ENCODE data around the gene PUSL1.
A peak's percentile ranks its signal among the peaks of the same experiment; 100 is the strongest.

Gene PUSL1

DNA sequence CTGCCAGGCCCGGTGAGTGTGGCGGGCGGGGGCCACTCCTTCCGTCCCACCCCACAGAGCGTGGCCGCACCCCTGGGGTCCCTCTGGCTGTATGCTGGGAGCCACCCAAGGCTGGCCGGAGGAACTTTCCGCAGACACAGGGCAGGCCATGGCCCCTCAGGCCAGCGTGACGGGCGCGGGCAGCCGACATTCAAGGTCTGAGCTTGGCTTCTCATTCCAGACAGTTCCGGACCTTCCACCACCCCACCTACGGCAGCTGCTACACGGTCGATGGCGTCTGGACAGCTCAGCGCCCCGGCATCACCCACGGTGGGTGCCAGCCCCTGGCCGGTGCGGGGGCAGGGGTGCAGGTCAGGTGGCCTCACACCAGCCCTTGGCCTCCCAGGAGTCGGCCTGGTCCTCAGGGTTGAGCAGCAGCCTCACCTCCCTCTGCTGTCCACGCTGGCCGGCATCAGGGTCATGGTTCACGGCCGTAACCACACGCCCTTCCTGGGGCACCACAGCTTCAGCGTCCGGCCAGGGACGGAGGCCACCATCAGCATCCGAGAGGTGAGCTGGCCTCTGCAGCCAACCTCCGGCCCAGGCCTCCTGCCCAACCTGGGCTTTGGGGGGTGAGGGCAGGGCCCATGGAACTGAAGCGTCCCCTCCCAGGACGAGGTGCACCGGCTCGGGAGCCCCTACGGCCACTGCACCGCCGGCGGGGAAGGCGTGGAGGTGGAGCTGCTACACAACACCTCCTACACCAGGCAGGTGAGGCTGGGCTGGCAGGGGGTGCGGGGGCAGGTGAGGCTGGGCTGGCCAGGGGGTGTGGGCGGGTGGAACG, 20.9 kb upstream of the PUSL1 start (continued):
- TF ChIP-seq ZXDB (tag by site-specific recombination; IDR thresholded peaks at IDR 0.05) (no peak), SCRT1 (tag by site-specific recombination; IDR thresholded peaks at IDR 0.05; ENCODE audit: borderline replicate concordance) (no peak), REPIN1 (tag by site-specific recombination; IDR thresholded peaks at IDR 0.05; ENCODE audit: low read depth) (no peak)

DNA sequence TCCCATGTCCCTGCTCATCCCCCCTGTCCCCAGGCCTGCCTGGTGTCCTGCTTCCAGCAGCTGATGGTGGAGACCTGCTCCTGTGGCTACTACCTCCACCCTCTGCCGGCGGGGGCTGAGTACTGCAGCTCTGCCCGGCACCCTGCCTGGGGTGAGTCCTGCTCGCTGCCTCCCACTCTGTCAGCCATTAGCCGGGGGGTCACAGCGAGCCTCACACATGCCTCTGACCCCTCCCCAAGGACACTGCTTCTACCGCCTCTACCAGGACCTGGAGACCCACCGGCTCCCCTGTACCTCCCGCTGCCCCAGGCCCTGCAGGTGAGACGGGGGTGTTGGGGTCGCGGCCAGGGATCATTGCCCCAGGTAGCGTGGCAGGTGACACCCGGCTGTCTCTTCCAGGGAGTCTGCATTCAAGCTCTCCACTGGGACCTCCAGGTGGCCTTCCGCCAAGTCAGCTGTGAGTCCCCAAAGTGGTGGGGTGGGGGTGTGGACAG, 18.1 kb upstream of the PUSL1 start:
- CTCF ChIA-PET: interaction anchor here (0.5 to 4.3 kb wide), 11 partner anchors 9 to 306 kb away, joined by 3 to 76 read pairs (median 4); no protein-coding TSS in a partner anchor
- no peak overlapping the region for H3K4me3 ChIP-seq (ENCODE audit: low read depth, low read length)
- H3K4me1 ChIP-seq (ENCODE audit: control insufficient read depth, insufficient read depth, low read length): no peaks in the 10 kb centered on the region
- no peak overlapping the region for H3K27ac ChIP-seq (ENCODE audit: extremely low read depth, low read depth, low read length)
- H3K36me3 ChIP-seq (ENCODE audit: control insufficient read depth in 2 of 2, insufficient read depth in 1 of 2, low read length in 2 of 2): peaks cover 0 to 20% of the 10 kb centered on the region in 2 experiments; a peak in 1 of 3 replicates
- H3K9me3 ChIP-seq (ENCODE audit: control insufficient read depth, insufficient read depth, low read depth, low read length): no peaks in the 10 kb centered on the region
- TF ChIP-seq, protein P1, sequence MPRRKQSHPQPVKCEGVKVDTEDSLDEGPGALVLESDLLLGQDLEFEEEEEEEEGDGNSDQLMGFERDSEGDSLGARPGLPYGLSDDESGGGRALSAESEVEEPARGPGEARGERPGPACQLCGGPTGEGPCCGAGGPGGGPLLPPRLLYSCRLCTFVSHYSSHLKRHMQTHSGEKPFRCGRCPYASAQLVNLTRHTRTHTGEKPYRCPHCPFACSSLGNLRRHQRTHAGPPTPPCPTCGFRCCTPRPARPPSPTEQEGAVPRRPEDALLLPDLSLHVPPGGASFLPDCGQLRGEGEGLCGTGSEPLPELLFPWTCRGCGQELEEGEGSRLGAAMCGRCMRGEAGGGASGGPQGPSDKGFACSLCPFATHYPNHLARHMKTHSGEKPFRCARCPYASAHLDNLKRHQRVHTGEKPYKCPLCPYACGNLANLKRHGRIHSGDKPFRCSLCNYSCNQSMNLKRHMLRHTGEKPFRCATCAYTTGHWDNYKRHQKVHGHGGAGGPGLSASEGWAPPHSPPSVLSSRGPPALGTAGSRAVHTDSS (tag by site-specific recombination; IDR thresholded peaks at IDR 0.05): no peak
- TF ChIP-seq BCL11B (tag by site-specific recombination; IDR thresholded peaks at IDR 0.05; ENCODE audit: low read depth) (peak; percentile 73), ZNF114 (tag by site-specific recombination; IDR thresholded peaks at IDR 0.05) (no peak), ZNF2 (tag by site-specific recombination; IDR thresholded peaks at IDR 0.05) (0 out of 2 replicates have a peak, but pooled peaks have one; percentile 22), ZNF10 (tag by site-specific recombination; IDR thresholded peaks at IDR 0.05) (0 out of 2 replicates have a peak, but pooled peaks have one; percentile 22), IKZF3 (tag by site-specific recombination; IDR thresholded peaks at IDR 0.05) (0 out of 2 replicates have a peak, but pooled peaks have one; percentile 44), BCL11A (tag by site-specific recombination; IDR thresholded peaks at IDR 0.05; ENCODE audit: low read depth) (peak; percentile 83), GLIS1 (tag by site-specific recombination; IDR thresholded peaks at IDR 0.05) (peak; percentile 41), ZBTB48 (tag by site-specific recombination; IDR thresholded peaks at IDR 0.05) (no peak), ZFHX2 (tag by site-specific recombination; conservative IDR thresholded peaks at IDR 0.05) (peak; percentile 46; the same call in 1 of the 2 replicates), EGR2 (tag by site-specific recombination; IDR thresholded peaks at IDR 0.05; ENCODE audit: low read depth) (0 out of 2 replicates have a peak, but pooled peaks have one; percentile 12), ZNF121 (tag by site-specific recombination; IDR thresholded peaks at IDR 0.05) (no peak), GLIS2 (tag by site-specific recombination; IDR thresholded peaks at IDR 0.05) (peak; percentile 58)
- TF ChIP-seq, protein P2, sequence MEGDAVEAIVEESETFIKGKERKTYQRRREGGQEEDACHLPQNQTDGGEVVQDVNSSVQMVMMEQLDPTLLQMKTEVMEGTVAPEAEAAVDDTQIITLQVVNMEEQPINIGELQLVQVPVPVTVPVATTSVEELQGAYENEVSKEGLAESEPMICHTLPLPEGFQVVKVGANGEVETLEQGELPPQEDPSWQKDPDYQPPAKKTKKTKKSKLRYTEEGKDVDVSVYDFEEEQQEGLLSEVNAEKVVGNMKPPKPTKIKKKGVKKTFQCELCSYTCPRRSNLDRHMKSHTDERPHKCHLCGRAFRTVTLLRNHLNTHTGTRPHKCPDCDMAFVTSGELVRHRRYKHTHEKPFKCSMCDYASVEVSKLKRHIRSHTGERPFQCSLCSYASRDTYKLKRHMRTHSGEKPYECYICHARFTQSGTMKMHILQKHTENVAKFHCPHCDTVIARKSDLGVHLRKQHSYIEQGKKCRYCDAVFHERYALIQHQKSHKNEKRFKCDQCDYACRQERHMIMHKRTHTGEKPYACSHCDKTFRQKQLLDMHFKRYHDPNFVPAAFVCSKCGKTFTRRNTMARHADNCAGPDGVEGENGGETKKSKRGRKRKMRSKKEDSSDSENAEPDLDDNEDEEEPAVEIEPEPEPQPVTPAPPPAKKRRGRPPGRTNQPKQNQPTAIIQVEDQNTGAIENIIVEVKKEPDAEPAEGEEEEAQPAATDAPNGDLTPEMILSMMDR (tag by site-specific recombination; IDR thresholded peaks at IDR 0.05): peak; percentile 54
- TF ChIP-seq, protein P3, sequence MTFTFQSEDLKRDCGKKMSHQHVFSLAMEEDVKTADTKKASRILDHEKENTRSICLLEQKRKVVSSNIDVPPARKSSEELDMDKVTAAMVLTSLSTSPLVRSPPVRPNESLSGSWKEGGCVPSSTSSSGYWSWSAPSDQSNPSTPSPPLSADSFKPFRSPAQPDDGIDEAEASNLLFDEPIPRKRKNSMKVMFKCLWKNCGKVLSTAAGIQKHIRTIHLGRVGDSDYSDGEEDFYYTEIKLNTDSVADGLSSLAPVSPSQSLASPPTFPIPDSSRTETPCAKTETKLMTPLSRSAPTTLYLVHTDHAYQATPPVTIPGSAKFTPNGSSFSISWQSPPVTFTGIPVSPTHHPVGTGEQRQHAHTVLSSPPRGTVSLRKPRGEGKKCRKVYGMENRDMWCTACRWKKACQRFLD (tag by site-specific recombination; IDR thresholded peaks at IDR 0.05): no peak
- TF ChIP-seq, protein P4, sequence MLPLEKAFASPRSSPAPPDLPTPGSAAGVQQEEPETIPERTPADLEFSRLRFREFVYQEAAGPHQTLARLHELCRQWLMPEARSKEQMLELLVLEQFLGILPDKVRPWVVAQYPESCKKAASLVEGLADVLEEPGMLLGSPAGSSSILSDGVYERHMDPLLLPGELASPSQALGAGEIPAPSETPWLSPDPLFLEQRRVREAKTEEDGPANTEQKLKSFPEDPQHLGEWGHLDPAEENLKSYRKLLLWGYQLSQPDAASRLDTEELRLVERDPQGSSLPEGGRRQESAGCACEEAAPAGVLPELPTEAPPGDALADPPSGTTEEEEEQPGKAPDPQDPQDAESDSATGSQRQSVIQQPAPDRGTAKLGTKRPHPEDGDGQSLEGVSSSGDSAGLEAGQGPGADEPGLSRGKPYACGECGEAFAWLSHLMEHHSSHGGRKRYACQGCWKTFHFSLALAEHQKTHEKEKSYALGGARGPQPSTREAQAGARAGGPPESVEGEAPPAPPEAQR (tag by site-specific recombination; IDR thresholded peaks at IDR 0.05): no peak
- TF ChIP-seq, protein P5, sequence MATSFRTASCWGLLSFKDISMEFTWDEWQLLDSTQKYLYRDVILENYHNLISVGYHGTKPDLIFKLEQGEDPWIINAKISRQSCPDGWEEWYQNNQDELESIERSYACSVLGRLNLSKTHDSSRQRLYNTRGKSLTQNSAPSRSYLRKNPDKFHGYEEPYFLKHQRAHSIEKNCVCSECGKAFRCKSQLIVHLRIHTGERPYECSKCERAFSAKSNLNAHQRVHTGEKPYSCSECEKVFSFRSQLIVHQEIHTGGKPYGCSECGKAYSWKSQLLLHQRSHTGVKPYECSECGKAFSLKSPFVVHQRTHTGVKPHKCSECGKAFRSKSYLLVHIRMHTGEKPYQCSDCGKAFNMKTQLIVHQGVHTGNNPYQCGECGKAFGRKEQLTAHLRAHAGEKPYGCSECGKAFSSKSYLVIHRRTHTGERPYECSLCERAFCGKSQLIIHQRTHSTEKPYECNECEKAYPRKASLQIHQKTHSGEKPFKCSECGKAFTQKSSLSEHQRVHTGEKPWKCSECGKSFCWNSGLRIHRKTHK (tag by site-specific recombination; IDR thresholded peaks at IDR 0.05): no peak
- POLR2A ChIA-PET: interaction anchor here (0.8 to 2.8 kb wide), 5 partner anchors 11 to 226 kb away, joined by 3 to 12 read pairs (median 4); partner anchors contain the start of gene UBE2J2

All from HEK293 (cell line).